Measurements from ENCODE around the gene SCUBE3. TPM values are rescaled to one million over a fixed set of nuclear protein-coding genes. Genes with fewer than 3 reads are reported as not detected.

SCUBE3 gene
- total and polyA plus RNA-seq, 4 experiments from 2014 or later: 0.03 to 0.08 TPM; not detected in 2

DNA sequence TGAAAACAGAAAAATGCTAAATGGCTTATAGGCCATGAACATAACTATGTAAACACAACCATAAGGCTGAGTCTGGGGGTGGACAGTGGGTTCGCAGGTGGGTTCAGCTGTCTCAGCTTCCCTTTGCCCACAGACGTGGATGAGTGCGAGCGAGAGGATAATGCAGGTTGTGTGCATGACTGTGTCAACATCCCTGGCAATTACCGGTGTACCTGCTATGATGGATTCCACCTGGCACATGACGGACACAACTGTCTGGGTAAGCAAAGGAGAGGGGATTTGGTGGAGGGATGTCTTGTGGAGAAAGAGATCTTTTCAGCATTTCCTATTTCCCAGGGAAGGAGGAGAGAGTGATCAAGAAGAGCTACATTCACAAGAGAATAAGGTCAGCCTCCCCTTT, 14.7 kb downstream of the SCUBE3 start:
- H3K4me1 Mint-ChIP-seq: peaks cover 0 to 2% (median 0%) of the 10 kb centered on the region in 4 donors
- Histone ChIP-seq H3K4me3 (ENCODE audit: low read length in 2 of 2) (no peak overlapping the region), H3K36me3 (ENCODE audit: insufficient read depth, low read length) (no peaks in the 10 kb centered on the region), H3K27me3 (ENCODE audit: insufficient read depth, low read length) (no peaks in the 10 kb centered on the region), H3K27ac (ENCODE audit: low read depth, low read length) (no peak overlapping the region), H3K9me3 (ENCODE audit: control insufficient read depth in 1 of 2, low read length in 2 of 2) (no peaks in the 10 kb centered on the region), H3K4me1 (ENCODE audit: insufficient read depth, low read length) (no peaks in the 10 kb centered on the region)
- no peaks in the 10 kb centered on the region for H3K27me3 Mint-ChIP-seq
- intact Hi-C loops (cut with micrococcal nuclease): no loop called here
- CTCF ChIA-PET (ENCODE audit: partially characterized antibody): no interaction called here
- no peak for DNase-seq
- H3K36me3 Mint-ChIP-seq: peaks cover 0 to 4% of the 10 kb centered on the region in 2 donors
- no peak overlapping the region for H3K4me3 Mint-ChIP-seq
- no peaks in the 10 kb centered on the region for H3K9me3 Mint-ChIP-seq
- POLR2A ChIA-PET (ENCODE audit: partially characterized antibody): no interaction called here
- no peak overlapping the region for H3K27ac Mint-ChIP-seq

DNA sequence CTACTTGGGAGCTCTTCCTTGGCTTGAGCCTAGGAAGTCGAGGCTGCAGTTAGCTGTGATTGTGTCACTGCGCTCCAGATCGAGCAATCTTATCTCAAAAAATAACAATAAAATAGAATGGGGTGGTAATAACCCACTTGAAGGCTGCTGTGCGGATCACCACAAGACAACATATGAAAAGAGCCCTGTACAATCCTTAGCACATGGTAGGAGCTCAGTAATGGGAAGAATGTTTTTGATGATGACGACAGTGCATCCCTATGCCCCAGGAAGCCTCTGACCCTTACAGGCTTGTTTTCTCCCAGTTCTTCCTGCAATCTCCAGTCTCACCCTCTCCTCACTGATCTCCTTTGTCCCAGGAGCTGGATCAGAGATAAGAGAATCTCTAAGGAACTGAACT, 15.5 kb downstream of the SCUBE3 start:
- H3K4me3 Mint-ChIP-seq: no peak overlapping the region
- peaks cover 0 to 2% (median 0%) of the 10 kb centered on the region in 4 donors for H3K4me1 Mint-ChIP-seq
- ChIA-PET CTCF (ENCODE audit: partially characterized antibody) (interaction anchor here (1.0 to 4.8 kb wide), 3 partner anchors 10 to 24 kb away, joined by 3 to 26 read pairs (median 4); no protein-coding TSS in a partner anchor), POLR2A (ENCODE audit: partially characterized antibody) (no interaction called here)
- Histone ChIP-seq H3K9me3 (ENCODE audit: control insufficient read depth in 1 of 2, low read length in 2 of 2) (no peaks in the 10 kb centered on the region), H3K36me3 (ENCODE audit: insufficient read depth, low read length) (no peaks in the 10 kb centered on the region), H3K4me3 (ENCODE audit: low read length in 2 of 2) (no peak overlapping the region), H3K4me1 (ENCODE audit: insufficient read depth, low read length) (no peaks in the 10 kb centered on the region), H3K27ac (ENCODE audit: low read depth, low read length) (no peak overlapping the region), H3K27me3 (ENCODE audit: insufficient read depth, low read length) (no peaks in the 10 kb centered on the region)
- no peaks in the 10 kb centered on the region for H3K9me3 Mint-ChIP-seq
- H3K27ac Mint-ChIP-seq: no peak overlapping the region
- intact Hi-C loops (cut with micrococcal nuclease): no loop called here
- no peaks in the 10 kb centered on the region for H3K27me3 Mint-ChIP-seq
- peaks cover 0 to 8% of the 10 kb centered on the region in 2 donors for H3K36me3 Mint-ChIP-seq
- DNase-seq: no peak

DNA sequence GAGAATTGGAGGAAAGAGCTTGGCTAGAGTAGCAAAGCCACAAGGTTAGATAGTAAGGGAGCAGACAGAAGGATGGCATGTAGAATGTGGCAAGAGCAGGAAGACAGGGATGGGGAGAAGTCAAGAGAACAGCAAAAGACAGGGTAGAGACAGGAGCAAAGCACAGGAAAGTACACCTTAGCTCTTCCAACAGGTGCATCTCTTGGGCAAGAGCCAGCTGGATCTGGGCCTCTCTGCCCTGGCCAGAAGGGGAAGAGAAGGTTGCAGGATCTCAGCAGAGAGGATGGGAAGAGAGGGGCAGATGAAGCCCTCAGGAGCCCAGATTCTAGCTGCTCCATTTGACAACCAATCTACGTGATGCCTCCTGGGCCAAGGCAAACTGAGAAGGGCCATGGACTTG, 16.7 kb downstream of the SCUBE3 start:
- no peak for DNase-seq
- H3K9me3 Mint-ChIP-seq: no peaks in the 10 kb centered on the region
- ChIA-PET POLR2A (ENCODE audit: partially characterized antibody) (no interaction called here), CTCF (ENCODE audit: partially characterized antibody) (interaction anchor here (1.7 to 4.8 kb wide), 2 partner anchors 11 to 25 kb away, joined by 4 to 26 read pairs; no protein-coding TSS in a partner anchor)
- H3K36me3 Mint-ChIP-seq: peaks cover 0 to 8% of the 10 kb centered on the region in 2 donors
- Histone ChIP-seq H3K27ac (ENCODE audit: low read depth, low read length) (no peak overlapping the region), H3K9me3 (ENCODE audit: control insufficient read depth in 1 of 2, low read length in 2 of 2) (no peaks in the 10 kb centered on the region), H3K27me3 (ENCODE audit: insufficient read depth, low read length) (no peaks in the 10 kb centered on the region), H3K36me3 (ENCODE audit: insufficient read depth, low read length) (no peaks in the 10 kb centered on the region), H3K4me1 (ENCODE audit: insufficient read depth, low read length) (no peaks in the 10 kb centered on the region), H3K4me3 (ENCODE audit: low read length in 2 of 2) (no peak overlapping the region)
- intact Hi-C loops (cut with micrococcal nuclease): no loop called here
- no peaks in the 10 kb centered on the region for H3K27me3 Mint-ChIP-seq
- H3K27ac Mint-ChIP-seq: peak overlapping the region in 1 of 7 donors; percentile 13
- H3K4me1 Mint-ChIP-seq: peaks cover 0 to 2% (median 0%) of the 10 kb centered on the region in 4 donors
- no peak overlapping the region for H3K4me3 Mint-ChIP-seq

DNA sequence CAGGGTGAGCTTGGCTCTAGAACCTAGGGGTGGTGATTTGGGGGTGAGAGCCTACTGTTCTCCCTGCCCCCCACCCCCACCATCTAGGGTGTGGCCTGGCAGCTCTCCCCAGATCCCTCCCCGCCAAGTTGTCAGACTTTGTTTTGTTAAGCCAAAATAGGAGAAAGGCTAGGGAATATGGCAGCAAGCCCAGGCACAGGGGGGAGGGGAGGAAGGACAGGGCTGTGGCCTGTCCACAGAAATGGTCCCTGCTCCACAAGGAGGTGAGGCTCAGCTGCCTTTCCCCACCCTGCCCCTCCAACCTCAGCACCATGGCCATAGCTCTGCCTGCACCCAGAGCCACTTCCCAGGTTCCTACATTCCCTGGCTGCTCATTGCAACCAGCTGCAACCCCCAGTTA, 17.2 kb downstream of the SCUBE3 start:
- Mint-ChIP-seq H3K9me3 (no peaks in the 10 kb centered on the region), H3K4me3 (no peak overlapping the region), H3K27ac (no peak overlapping the region), H3K27me3 (no peaks in the 10 kb centered on the region), H3K36me3 (peaks cover 0 to 8% of the 10 kb centered on the region in 2 donors), H3K4me1 (peaks cover 0 to 2% (median 0%) of the 10 kb centered on the region in 4 donors)
- no peaks in the 10 kb centered on the region for H3K4me1 ChIP-seq (ENCODE audit: insufficient read depth, low read length)
- no peaks in the 10 kb centered on the region for H3K9me3 ChIP-seq (ENCODE audit: control insufficient read depth in 1 of 2, low read length in 2 of 2)
- H3K27ac ChIP-seq (ENCODE audit: low read depth, low read length): no peak overlapping the region
- POLR2A ChIA-PET (ENCODE audit: partially characterized antibody): no interaction called here
- no peaks in the 10 kb centered on the region for H3K36me3 ChIP-seq (ENCODE audit: insufficient read depth, low read length)
- no peak overlapping the region for H3K4me3 ChIP-seq (ENCODE audit: low read length in 2 of 2)
- intact Hi-C loops (cut with micrococcal nuclease): no loop called here
- CTCF ChIA-PET (ENCODE audit: partially characterized antibody): interaction anchor here (1.7 to 4.8 kb wide), 2 partner anchors 10 to 26 kb away, joined by 4 to 26 read pairs; no protein-coding TSS in a partner anchor
- no peak for DNase-seq
- no peaks in the 10 kb centered on the region for H3K27me3 ChIP-seq (ENCODE audit: insufficient read depth, low read length)

- Histone ChIP-seq H3K27me3 (ENCODE audit: insufficient read depth, low read length) (no peaks in the 10 kb centered on the region), H3K36me3 (ENCODE audit: insufficient read depth, low read length) (no peaks in the 10 kb centered on the region), H3K9me3 (ENCODE audit: control insufficient read depth in 1 of 2, low read length in 2 of 2) (no peaks in the 10 kb centered on the region), H3K27ac (ENCODE audit: low read depth, low read length) (no peak overlapping the region), H3K4me1 (ENCODE audit: insufficient read depth, low read length) (no peaks in the 10 kb centered on the region), H3K4me3 (ENCODE audit: low read length in 2 of 2) (no peak overlapping the region)
- Mint-ChIP-seq H3K27ac (no peak overlapping the region), H3K4me1 (peaks cover 0 to 2% (median 0%) of the 10 kb centered on the region in 4 donors), H3K36me3 (peaks cover 0 to 8% of the 10 kb centered on the region in 2 donors), H3K27me3 (no peaks in the 10 kb centered on the region), H3K9me3 (no peaks in the 10 kb centered on the region), H3K4me3 (no peak overlapping the region)
- CTCF ChIA-PET (ENCODE audit: partially characterized antibody): interaction anchor here (4.8 kb wide), 1 partner anchor 10 kb away, joined by 26 read pairs; no protein-coding TSS in a partner anchor
- no peak for DNase-seq
- POLR2A ChIA-PET (ENCODE audit: partially characterized antibody): no interaction called here
- intact Hi-C loops (cut with micrococcal nuclease): no loop called here
Measured at GRCh38 chr6:35231563-35231962, 17.8 kb downstream of the SCUBE3 start.

- POLR2A ChIA-PET (ENCODE audit: partially characterized antibody): no interaction called here
- CTCF ChIA-PET (ENCODE audit: partially characterized antibody): interaction anchor here (1.3 kb wide), 1 partner anchor 11 kb away, joined by 3 read pairs; no protein-coding TSS in a partner anchor
- H3K27me3 ChIP-seq (ENCODE audit: insufficient read depth, low read length): no peaks in the 10 kb centered on the region
- H3K9me3 Mint-ChIP-seq: no peaks in the 10 kb centered on the region
- no peak overlapping the region for H3K4me3 ChIP-seq (ENCODE audit: low read length in 2 of 2)
- no peaks in the 10 kb centered on the region for H3K4me1 ChIP-seq (ENCODE audit: insufficient read depth, low read length)
- H3K9me3 ChIP-seq (ENCODE audit: control insufficient read depth in 1 of 2, low read length in 2 of 2): no peaks in the 10 kb centered on the region
- intact Hi-C loops (cut with micrococcal nuclease): no loop called here
- H3K27ac Mint-ChIP-seq: no peak overlapping the region
- peaks cover 0 to 8% of the 10 kb centered on the region in 2 donors for H3K36me3 Mint-ChIP-seq
- no peaks in the 10 kb centered on the region for H3K27me3 Mint-ChIP-seq
- DNase-seq: no peak
- no peak overlapping the region for H3K4me3 Mint-ChIP-seq
- peaks cover 0 to 2% (median 0%) of the 10 kb centered on the region in 4 donors for H3K4me1 Mint-ChIP-seq
- no peaks in the 10 kb centered on the region for H3K36me3 ChIP-seq (ENCODE audit: insufficient read depth, low read length)
- H3K27ac ChIP-seq (ENCODE audit: low read depth, low read length): no peak overlapping the region
Measured at GRCh38 chr6:35234901-35235300, 21.1 kb downstream of the SCUBE3 start.

DNA sequence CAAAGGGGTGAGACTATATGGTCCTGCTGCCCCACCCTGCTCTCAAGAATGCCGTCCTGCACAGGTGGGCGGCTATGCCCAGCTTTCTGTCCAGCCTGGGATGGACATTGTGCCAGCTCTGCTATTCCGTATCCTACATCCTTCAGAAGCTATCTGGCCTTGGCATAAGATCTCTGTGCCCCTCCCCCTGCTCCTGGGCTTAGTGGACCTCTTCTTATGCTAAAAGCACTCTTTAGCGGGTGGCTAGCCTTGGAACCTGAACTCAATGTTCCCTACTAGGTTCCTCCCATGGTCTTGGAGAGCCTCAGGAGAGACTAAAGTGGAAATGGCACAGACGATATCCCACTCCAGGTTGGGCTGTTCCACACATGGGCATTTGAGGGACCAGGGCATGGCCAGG, 22.5 kb downstream of the SCUBE3 start:
- intact Hi-C loops (cut with micrococcal nuclease): no loop called here
- Histone ChIP-seq H3K27ac (ENCODE audit: low read depth, low read length) (no peak overlapping the region), H3K9me3 (ENCODE audit: control insufficient read depth in 1 of 2, low read length in 2 of 2) (no peaks in the 10 kb centered on the region), H3K27me3 (ENCODE audit: insufficient read depth, low read length) (no peaks in the 10 kb centered on the region), H3K4me1 (ENCODE audit: insufficient read depth, low read length) (no peaks in the 10 kb centered on the region), H3K4me3 (ENCODE audit: low read length in 2 of 2) (no peak overlapping the region), H3K36me3 (ENCODE audit: insufficient read depth, low read length) (no peaks in the 10 kb centered on the region)
- H3K4me1 Mint-ChIP-seq: peaks cover 3 to 5% (median 4%) of the 10 kb centered on the region in 4 donors
- POLR2A ChIA-PET (ENCODE audit: partially characterized antibody): no interaction called here
- H3K9me3 Mint-ChIP-seq: no peaks in the 10 kb centered on the region
- no peak overlapping the region for H3K27ac Mint-ChIP-seq
- H3K27me3 Mint-ChIP-seq: no peaks in the 10 kb centered on the region
- CTCF ChIA-PET (ENCODE audit: partially characterized antibody): interaction anchor here (1.0 kb wide), 1 partner anchor 10 kb away, joined by 3 read pairs; no protein-coding TSS in a partner anchor
- H3K36me3 Mint-ChIP-seq: peaks cover 1 to 4% of the 10 kb centered on the region in 2 donors
- DNase-seq: no peak
- H3K4me3 Mint-ChIP-seq: no peak overlapping the region
